ENCODE data around the gene MUC3A.

Gene MUC3A

GRCh38 chr7:100949933-100950443 is 654 bp downstream of the MUC3A start:
- no peak for DNase-seq

GRCh38 chr7:100951172-100951571 is 1.8 kb downstream of the MUC3A start:
- DNase-seq: no peak

DNA sequence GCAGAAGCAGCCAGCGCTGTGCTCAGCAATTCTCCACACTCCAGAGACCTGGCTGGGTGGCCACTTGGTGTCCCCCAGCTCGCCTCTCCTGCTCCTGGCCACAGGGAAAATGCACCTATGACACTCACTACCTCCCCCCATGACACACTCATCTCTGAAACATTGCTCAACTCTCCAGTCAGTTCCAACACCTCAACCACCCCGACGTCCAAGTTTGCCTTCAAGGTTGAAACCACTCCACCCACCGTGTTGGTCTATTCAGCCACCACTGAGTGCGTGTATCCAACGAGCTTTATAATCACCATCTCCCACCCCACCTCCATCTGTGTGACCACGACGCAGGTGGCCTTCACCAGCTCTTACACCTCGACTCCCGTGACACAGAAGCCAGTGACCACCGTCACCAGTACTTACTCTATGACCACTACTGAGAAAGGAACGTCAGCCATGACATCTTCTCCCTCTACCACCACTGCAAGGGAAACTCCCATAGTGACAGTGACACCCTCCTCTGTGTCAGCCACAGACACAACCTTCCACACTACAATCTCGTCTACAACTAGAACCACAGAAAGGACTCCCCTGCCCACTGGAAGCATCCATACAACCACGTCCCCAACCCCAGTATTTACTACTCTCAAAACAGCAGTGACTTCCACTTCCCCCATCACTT is 2.7 kb downstream of the MUC3A start:
- DNase-seq: no peak

GRCh38 chr7:100952641-100953040 is 3.3 kb downstream of the MUC3A start:
- no peak for DNase-seq

- no peak for DNase-seq
These were observed 8.6 kb downstream of the MUC3A start for GRCh38 chr7:100957832-100958421.

DNA sequence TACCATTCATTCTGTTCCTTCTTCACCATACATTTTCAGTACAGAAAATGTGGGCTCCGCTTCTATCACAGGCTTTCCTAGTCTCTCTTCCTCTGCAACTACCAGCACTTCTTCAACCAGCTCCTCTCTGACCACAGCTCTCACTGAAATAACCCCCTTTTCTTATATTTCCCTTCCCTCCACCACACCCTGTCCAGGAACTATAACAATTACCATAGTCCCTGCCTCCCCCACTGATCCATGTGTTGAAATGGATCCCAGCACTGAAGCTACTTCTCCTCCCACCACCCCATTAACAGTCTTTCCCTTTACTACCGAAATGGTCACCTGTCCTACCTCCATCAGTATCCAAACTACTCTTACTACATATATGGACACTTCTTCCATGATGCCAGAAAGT is 10.6 kb downstream of the MUC3A start:
- no peak for DNase-seq

- DNase-seq: no peak
These were observed 13.2 kb downstream of the MUC3A start for GRCh38 chr7:100962537-100962936.

DNA sequence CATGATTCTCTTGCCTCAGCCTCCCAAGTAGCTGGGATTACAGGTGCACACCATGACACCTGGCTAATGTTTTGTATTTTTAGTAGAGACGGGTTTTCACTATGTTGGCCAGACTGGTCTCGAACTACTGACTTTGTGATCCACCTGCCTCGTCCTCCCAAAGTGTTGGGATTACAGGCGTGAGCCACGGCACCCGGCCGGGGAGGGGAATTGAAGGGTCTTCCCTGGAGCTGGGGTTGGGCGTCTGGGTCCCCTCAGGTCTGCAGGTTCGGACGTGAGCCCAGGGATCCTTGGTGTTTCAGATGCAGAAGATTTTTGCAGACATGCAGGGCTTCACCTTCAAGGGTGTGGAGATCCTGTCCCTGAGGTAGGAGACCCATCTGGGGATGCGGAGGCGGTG is 14.1 kb downstream of the MUC3A start:
- no peak for DNase-seq

- no peak for DNase-seq
These were observed 14.5 kb downstream of the MUC3A start for GRCh38 chr7:100963874-100964273.

- no peak for DNase-seq
These were observed 15.3 kb downstream of the MUC3A start for GRCh38 chr7:100964630-100965029.

DNA sequence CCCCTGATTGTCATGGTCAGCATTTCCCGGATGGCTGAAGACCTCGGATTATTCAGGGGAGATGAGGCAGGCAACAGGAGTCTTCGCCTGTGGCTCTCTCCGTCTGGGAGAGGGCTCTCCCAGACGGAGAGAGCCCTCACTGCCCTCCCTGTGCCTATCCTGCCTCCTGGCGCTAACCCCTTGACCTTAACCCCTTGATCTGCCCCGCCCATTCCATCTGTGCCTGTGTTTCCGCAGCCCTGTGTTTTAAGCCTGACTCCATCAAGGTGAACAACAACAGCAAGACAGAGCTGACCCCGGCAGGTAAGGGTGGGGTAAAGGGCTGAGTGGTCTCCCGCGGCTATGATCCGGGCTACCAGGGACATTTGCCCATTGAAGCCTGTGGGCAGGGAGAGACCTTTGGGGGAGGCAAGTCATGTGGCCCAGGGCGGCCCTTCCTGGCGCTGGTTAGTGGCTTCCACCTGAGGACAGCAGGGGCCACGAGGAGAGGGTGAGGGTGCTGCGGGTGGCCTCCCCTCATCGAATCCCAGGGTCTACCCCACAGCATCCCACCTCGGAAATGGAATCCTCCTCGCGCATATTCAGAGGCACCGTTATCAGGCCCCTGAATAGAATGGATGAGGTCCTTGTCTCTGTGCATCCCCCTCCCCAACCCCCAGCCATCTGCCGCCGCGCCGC is 15.8 kb downstream of the MUC3A start:
- DNase-seq: no peak

- DNase-seq: no peak
These were observed 16.6 kb downstream of the MUC3A start for GRCh38 chr7:100965723-100966541.

- DNase-seq: no peak
These were observed 17.4 kb downstream of the MUC3A start for GRCh38 chr7:100966542-100967291.

GRCh38 chr7:100967292-100967863 is 18.0 kb downstream of the MUC3A start:
- DNase-seq: no peak

DNA sequence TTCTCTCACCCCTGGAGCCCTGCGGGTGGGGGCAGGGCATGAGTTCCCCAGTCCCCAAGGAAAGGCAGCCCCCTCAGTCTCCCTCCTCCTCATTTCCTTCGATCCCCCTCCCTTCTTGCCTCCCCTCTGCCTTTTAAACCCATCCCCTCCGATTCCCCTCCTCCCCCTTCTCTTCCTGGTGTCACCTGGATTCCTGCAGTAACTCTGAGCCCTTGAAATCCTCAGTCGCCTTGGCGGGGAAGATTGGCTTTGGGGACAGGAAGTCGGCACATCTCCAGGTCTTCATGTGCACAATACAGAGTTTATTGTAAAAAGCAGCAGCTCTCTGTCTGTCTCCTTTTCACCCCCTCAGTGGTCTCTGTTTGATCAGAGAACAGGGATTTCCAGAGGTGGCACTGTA is 18.7 kb downstream of the MUC3A start:
- DNase-seq: no peak

DNA sequence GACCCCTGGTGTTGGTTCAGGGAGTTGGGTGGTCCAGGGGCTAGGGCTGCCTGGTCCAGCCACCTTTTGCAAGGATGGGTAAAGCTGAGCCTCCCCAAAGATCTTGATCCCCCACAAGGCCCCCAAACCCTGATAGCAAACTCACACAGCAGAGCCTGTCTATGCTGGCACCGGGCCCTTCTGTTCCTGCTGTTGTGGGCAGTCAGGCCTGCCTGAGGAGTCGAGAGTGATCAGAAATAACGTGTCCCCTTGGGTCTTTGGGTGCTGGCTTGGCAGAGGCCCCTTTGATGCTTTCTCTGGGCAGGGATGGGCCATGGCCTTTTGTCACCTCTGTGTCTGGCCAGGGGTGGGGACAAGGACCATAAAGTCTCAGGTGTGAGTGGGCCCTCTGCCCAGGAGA is 19.3 kb downstream of the MUC3A start:
- no peak for DNase-seq

DNA sequence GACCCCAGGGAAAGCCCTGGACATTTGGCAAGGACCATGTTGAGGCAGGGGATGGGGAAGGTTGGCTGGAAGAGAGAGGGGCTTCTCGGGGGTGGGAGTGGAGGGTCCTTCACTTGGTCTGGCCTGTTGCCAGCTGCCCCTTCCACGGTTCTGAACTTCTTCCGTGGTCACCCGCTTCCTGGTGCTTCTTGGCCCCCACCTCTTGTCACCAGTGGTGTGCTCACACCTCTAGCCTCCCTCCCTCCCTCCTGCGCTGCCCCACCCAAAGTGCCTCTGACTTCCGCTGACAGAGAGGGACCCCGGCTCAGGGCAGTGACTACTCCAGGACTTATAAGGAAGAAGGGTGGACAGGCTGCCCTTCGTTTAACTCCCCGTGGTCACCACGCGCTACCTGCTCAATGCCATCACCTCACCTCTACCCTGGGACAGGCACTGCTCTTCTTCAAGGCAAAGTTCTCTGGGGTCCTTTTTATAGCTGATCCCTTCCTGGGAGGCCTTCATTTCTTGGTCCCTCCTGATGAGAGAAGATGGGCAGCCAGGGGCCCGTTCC is 19.8 kb downstream of the MUC3A start, which contains the start of gene MUC12:
MUC12 (plus strand) TSS at position 500 of the 550 bp plus-strand sequence. CDS start 58 bp downstream, outside the sequence.
- no peak for DNase-seq

DNA sequence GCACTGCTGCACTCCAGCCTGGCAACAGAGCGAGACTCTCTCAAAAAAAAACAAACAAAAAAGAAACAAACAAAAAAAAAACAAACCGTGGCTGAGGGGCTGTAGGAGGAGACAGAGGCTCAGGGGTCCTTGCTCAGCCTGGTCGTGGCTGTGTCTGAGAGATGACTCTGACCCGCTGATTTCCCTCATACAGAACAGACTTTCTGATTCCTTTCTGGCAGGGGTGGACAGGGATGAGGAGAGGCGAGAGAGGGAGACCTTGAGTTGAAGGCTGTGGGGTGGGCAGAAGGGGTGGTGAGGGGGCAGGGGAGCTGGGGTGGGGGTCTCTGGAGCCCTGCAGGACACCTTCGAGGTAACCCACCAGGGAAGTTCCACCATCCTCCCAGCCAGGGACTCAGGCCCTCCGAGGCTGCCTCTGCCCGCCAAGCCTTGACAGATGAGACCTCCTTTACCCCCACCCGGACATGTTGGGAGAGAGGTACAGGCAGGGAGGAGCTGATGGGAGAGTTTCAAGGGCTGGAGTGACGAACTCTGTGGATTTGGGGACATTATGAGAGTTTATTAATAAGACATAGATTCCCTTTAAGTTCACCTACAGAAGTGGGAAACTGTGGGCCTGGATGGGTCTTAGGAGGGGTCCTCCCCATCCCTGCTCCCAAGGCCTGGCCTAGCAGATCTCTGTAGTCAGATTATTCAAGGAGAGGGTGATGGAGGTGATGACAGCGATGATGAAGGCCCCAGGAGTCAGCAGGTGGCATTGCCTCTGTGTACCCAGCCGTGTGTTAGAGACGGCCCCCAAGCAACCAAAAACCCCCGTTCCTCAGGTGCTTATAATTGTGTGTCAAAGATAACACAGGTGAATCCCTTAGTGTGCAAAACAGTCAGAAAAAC is 22.0 kb downstream of the MUC3A start:
- no peak for DNase-seq

DNA sequence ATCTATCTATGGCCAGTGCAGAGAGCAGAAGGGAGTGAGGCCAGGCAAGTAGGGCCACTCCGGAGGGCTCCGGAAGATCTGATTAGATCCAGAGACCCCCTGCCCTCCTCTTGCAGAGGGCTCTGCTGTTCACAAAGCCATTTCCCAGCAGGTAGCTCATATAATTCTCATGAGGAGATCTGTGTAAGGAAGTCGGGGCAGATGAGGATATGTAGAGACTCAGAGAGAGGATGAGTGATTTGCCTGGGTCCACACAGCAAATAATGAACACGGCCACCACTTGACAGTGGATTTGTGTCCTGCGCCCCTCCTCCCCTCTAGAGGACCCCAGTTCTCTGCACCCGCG is 22.6 kb downstream of the MUC3A start:
- DNase-seq: no peak

DNA sequence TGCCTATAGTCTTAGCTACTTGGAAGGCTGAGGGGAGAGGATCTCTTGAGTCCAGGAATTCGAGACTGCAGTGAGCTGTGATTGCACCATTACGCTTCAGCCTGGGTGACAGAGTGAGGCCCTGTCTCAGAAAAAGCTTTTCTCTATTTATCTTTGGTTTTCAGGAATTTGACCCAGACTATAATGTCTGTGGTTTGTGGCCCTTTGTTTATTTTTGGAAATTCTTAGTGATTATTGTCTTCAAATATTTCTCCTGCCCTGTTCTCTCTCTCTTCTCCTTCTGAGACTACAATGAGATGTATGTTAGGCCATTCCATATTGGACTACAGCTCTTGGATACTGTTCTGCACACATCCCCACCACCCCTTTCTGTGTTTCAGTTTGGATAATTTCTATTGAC is 24.7 kb downstream of the MUC3A start:
- DNase-seq: no peak

DNA sequence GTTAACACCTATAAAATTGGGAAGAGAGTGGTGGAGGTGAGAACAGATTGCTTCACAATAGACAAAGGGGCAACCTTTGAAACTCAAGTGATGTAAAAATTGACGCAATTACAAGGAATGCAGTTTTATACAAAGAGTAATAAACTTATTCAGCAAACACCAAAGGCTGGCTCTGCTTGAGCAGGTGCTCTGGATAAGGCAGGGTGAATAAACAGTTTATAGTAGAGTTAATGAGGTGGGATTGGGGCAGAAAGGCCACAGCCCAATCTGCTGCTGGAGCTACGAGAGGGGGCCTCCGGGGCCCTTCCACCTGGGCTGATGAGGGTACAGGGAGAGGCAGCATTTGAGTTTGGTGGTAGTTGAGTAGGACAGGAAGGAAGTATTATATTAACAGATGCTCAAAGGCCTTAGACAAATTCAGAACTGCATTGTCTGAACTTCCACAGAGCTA is 26.1 kb downstream of the MUC3A start:
- no peak for DNase-seq
